WTC11 (cell line): ENCODE results near the gene CEP20. TPM values are rescaled to one million over a fixed set of nuclear protein-coding genes. Genes with fewer than 3 reads are reported as not detected.
A peak's percentile ranks its signal among the peaks of the same experiment; 100 is the strongest.

Experiments
- ATAC-seq: fragments of 200-7000 bp; cut with Tn5 transposase; 2 replicates; pipeline ENCODE4 v1.10.0; 2021; ENCODE audit warnings: mild to moderate bottlenecking, moderate library complexity
- CTCF ChIA-PET: fragments of 300-600 bp; sonication (Branson Sonifier 250); formaldehyde crosslinking; loops from one replicate; lab custom pipeline; 2021; ENCODE audit warnings: antibody characterized with exemption; lab: Charles Lee
- POLR2A ChIA-PET: fragments of 350-600 bp; sonication (Branson Sonifier 250); formaldehyde crosslinking; loops from one replicate; lab custom pipeline; 2021; ENCODE audit warnings: antibody characterized with exemption; lab: Charles Lee
- DNase-seq: peaks from one replicate; pipeline ENCODE4 v3.0.0; 2021; ENCODE audit warnings: low spot score
- H3K27ac Mint-ChIP-seq: 2 replicates; pipeline ENCODE4 v1.8.0; 2021; ENCODE audit warnings: mixed read lengths
- H3K27me3 Mint-ChIP-seq: 2 replicates; pipeline ENCODE4 v1.8.0; 2021; ENCODE audit warnings: low read depth, mild to moderate bottlenecking, moderate library complexity, mixed read lengths
- H3K36me3 Mint-ChIP-seq: 2 replicates; pipeline ENCODE4 v1.8.0; 2021; ENCODE audit warnings: mixed read lengths
- H3K4me1 Mint-ChIP-seq: 2 replicates; pipeline ENCODE4 v1.8.0; 2022; ENCODE audit warnings: mixed read lengths
- H3K4me3 Mint-ChIP-seq: 2 replicates; pipeline ENCODE4 v1.8.0; 2021; ENCODE audit warnings: mild to moderate bottlenecking, moderate library complexity, mixed read lengths
- H3K9me3 Mint-ChIP-seq: 2 replicates; pipeline ENCODE4 v1.8.0; 2021; ENCODE audit warnings: mixed read lengths
- FOXP1 ChIP-seq: sonication (generic); formaldehyde crosslinking; IDR thresholded peaks from 2 replicates; pipeline ENCODE4 v1.8.0; 2022; ENCODE audit warnings: missing genetic modification reagents, mild to moderate bottlenecking, moderate library complexity, borderline replicate concordance
- HMGA2 ChIP-seq: fragments of 250-450 bp; sonication (Bioruptor Pico); IDR thresholded peaks from 2 replicates; pipeline ENCODE4 v1.4.0; 2021; ENCODE audit warnings: mild to moderate bottlenecking, moderate library complexity
- KAT7 ChIP-seq: sonication (generic); formaldehyde crosslinking; IDR thresholded peaks from 2 replicates; pipeline ENCODE4 v1.8.1; 2023; ENCODE audit warnings: missing genetic modification reagents, mild to moderate bottlenecking, borderline replicate concordance
- NFE2L1 ChIP-seq: sonication (generic); formaldehyde crosslinking; IDR thresholded peaks from 2 replicates; pipeline ENCODE4 v1.8.1; 2023; ENCODE audit warnings: missing genetic modification reagents
- PRRX2 ChIP-seq: fragments of 250-450 bp; sonication (Bioruptor Pico); IDR thresholded peaks from 2 replicates; pipeline ENCODE4 v1.8.0; 2021; ENCODE audit warnings: mild to moderate bottlenecking
- RORB ChIP-seq: fragments of 250-450 bp; sonication (Bioruptor Pico); IDR thresholded peaks from 2 replicates; pipeline ENCODE4 v1.9.0; 2021; ENCODE audit warnings: mild to moderate bottlenecking
- SOX15 ChIP-seq: fragments of 250-450 bp; sonication (Bioruptor Pico); IDR thresholded peaks from 2 replicates; pipeline ENCODE4 v1.9.0; 2021; ENCODE audit warnings: mild to moderate bottlenecking
- SP1 ChIP-seq: sonication (generic); formaldehyde crosslinking; conservative IDR thresholded peaks from 2 replicates; pipeline ENCODE4 v1.8.1; 2022; ENCODE audit warnings: missing genetic modification reagents
- ZNF121 ChIP-seq: sonication (generic); formaldehyde crosslinking; IDR thresholded peaks from 2 replicates; pipeline ENCODE4 v1.8.0; 2023; ENCODE audit warnings: missing genetic modification reagents
- ZNF138 ChIP-seq: sonication (generic); formaldehyde crosslinking; conservative IDR thresholded peaks from 2 replicates; pipeline ENCODE4 v1.8.1; 2022; ENCODE audit warnings: mild to moderate bottlenecking, moderate library complexity, missing genetic modification reagents
- ZNF423 ChIP-seq: fragments of 250-450 bp; sonication (Bioruptor Pico); IDR thresholded peaks from 2 replicates; pipeline ENCODE4 v2.1.2; 2022; ENCODE audit warnings: mild to moderate bottlenecking, moderate library complexity
- total RNA-seq: library from RNA; stranded (reverse); gene quantifications from 3 replicates; pipeline ENCODE4 v1.2.3, GENCODE V29; 2021
- TF ChIP-seq, protein P1 (sequence below): sonication (generic); formaldehyde crosslinking; IDR thresholded peaks from 2 replicates; pipeline ENCODE4 v1.8.0; 2022; ENCODE audit warnings: mild to moderate bottlenecking, missing genetic modification reagents
- TF ChIP-seq, protein P2 (sequence below): fragments of 250-450 bp; sonication (Bioruptor Pico); IDR thresholded peaks from 2 replicates; pipeline ENCODE4 v1.9.0; 2021; ENCODE audit warnings: mild to moderate bottlenecking
- TF ChIP-seq, protein P3 (sequence below): sonication (generic); formaldehyde crosslinking; IDR thresholded peaks from 2 replicates; pipeline ENCODE4 v1.8.0; 2022; ENCODE audit warnings: missing genetic modification reagents

Gene CEP20
- total RNA-seq, 1 experiment from 2014 or later, result 39.1 TPM

DNA sequence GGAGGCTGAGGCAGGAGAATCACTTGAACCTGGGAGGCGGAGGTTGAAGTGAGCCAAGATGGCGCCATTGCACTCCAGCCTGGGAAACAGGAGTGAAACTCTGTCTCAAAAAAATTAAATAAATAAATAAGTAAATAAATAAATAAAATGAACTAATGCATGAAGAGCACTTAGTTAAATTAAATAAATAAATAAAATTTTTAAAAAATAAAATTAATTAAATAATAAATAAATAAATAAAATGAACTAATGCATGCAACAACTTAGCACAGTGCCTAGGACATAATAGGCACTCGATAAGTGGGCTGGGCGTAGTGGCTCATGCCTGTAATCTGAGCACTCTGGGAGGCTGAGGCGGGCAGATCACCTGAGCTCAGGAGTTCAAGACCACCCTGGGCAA lies 15.6 kb upstream of the CEP20 start:
- H3K27ac Mint-ChIP-seq, result no peak overlapping the region
- H3K9me3 Mint-ChIP-seq, result peaks cover 18% of the 10 kb centered on the region
- no peaks in the 10 kb centered on the region for H3K36me3 Mint-ChIP-seq
- peak; percentile 97 for TF ChIP-seq HMGA2 (CRISPR knock-in tag)
- no peak for TF ChIP-seq FOXP1 (CRISPR knock-in tag)
- ChIA-PET POLR2A (no interaction called here), CTCF (no interaction called here)
- ATAC-seq, result no peak
- no peak overlapping the region for H3K4me3 Mint-ChIP-seq
- no peak for DNase-seq
- peaks cover 10% of the 10 kb centered on the region for H3K4me1 Mint-ChIP-seq
- peaks cover 2% of the 10 kb centered on the region; the same call in 1 of the 2 replicates for H3K27me3 Mint-ChIP-seq

DNA sequence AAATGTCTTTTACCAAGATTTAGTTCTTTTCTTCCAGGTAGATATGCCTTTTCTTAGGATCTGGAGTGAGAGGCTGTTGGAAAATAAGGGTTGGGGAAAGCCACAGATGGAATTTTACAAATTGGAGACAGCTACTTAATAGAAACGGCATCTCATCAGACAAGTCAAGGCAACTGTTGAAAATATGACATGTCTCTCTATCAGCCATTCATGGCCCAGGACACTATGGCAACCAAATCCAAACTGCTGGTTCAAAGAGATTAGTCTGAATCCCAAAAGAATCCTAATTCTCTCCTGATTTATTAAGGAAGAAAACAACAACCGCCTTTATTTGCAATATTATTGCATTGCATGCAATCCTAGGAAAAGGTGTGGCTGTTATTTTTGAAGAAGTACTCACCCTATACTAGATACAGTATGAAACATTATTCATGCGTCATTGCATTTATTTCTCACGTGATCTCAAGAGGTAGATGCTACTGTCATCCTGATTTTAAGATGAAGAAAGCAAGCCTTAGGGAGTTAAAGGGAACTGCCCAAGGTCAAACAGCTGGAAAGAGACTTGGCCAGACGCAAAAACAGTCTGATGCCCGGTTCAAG lies 12.6 kb upstream of the CEP20 start:
- POLR2A ChIA-PET, result no interaction called here
- ATAC-seq, result no peak
- H3K36me3 Mint-ChIP-seq, result no peaks in the 10 kb centered on the region
- H3K27ac Mint-ChIP-seq, result no peak overlapping the region
- no peak overlapping the region for H3K4me3 Mint-ChIP-seq
- TF ChIP-seq KAT7, result no peak
- TF ChIP-seq NFE2L1 (CRISPR knock-in tag), result no peak
- no peak for TF ChIP-seq RORB (CRISPR knock-in tag)
- TF ChIP-seq, protein P1, sequence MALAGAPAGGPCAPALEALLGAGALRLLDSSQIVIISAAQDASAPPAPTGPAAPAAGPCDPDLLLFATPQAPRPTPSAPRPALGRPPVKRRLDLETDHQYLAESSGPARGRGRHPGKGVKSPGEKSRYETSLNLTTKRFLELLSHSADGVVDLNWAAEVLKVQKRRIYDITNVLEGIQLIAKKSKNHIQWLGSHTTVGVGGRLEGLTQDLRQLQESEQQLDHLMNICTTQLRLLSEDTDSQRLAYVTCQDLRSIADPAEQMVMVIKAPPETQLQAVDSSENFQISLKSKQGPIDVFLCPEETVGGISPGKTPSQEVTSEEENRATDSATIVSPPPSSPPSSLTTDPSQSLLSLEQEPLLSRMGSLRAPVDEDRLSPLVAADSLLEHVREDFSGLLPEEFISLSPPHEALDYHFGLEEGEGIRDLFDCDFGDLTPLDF (CRISPR knock-in tag), result no peak
- TF ChIP-seq, protein P2, sequence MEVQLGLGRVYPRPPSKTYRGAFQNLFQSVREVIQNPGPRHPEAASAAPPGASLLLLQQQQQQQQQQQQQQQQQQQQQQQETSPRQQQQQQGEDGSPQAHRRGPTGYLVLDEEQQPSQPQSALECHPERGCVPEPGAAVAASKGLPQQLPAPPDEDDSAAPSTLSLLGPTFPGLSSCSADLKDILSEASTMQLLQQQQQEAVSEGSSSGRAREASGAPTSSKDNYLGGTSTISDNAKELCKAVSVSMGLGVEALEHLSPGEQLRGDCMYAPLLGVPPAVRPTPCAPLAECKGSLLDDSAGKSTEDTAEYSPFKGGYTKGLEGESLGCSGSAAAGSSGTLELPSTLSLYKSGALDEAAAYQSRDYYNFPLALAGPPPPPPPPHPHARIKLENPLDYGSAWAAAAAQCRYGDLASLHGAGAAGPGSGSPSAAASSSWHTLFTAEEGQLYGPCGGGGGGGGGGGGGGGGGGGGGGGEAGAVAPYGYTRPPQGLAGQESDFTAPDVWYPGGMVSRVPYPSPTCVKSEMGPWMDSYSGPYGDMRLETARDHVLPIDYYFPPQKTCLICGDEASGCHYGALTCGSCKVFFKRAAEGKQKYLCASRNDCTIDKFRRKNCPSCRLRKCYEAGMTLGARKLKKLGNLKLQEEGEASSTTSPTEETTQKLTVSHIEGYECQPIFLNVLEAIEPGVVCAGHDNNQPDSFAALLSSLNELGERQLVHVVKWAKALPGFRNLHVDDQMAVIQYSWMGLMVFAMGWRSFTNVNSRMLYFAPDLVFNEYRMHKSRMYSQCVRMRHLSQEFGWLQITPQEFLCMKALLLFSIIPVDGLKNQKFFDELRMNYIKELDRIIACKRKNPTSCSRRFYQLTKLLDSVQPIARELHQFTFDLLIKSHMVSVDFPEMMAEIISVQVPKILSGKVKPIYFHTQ (CRISPR knock-in tag), result no peak
- no peak for TF ChIP-seq SP1 (CRISPR knock-in tag)
- no peak for TF ChIP-seq ZNF138 (CRISPR knock-in tag)
- TF ChIP-seq ZNF423, result no peak
- TF ChIP-seq FOXP1 (CRISPR knock-in tag), result no peak
- TF ChIP-seq, protein P3, sequence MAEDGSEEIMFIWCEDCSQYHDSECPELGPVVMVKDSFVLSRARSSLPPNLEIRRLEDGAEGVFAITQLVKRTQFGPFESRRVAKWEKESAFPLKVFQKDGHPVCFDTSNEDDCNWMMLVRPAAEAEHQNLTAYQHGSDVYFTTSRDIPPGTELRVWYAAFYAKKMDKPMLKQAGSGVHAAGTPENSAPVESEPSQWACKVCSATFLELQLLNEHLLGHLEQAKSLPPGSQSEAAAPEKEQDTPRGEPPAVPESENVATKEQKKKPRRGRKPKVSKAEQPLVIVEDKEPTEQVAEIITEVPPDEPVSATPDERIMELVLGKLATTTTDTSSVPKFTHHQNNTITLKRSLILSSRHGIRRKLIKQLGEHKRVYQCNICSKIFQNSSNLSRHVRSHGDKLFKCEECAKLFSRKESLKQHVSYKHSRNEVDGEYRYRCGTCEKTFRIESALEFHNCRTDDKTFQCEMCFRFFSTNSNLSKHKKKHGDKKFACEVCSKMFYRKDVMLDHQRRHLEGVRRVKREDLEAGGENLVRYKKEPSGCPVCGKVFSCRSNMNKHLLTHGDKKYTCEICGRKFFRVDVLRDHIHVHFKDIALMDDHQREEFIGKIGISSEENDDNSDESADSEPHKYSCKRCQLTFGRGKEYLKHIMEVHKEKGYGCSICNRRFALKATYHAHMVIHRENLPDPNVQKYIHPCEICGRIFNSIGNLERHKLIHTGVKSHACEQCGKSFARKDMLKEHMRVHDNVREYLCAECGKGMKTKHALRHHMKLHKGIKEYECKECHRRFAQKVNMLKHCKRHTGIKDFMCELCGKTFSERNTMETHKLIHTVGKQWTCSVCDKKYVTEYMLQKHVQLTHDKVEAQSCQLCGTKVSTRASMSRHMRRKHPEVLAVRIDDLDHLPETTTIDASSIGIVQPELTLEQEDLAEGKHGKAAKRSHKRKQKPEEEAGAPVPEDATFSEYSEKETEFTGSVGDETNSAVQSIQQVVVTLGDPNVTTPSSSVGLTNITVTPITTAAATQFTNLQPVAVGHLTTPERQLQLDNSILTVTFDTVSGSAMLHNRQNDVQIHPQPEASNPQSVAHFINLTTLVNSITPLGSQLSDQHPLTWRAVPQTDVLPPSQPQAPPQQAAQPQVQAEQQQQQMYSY (CRISPR knock-in tag), result no peak
- no peak for TF ChIP-seq PRRX2 (CRISPR knock-in tag)
- TF ChIP-seq, all 79 proteins: peak for 0
- CTCF ChIA-PET, result no interaction called here
- Mint-ChIP-seq H3K27me3 (no peaks in the 10 kb centered on the region; the same call in 1 of the 2 replicates), H3K4me1 (peaks cover 15% of the 10 kb centered on the region), H3K9me3 (peaks cover 6% of the 10 kb centered on the region)
- DNase-seq, result no peak

DNA sequence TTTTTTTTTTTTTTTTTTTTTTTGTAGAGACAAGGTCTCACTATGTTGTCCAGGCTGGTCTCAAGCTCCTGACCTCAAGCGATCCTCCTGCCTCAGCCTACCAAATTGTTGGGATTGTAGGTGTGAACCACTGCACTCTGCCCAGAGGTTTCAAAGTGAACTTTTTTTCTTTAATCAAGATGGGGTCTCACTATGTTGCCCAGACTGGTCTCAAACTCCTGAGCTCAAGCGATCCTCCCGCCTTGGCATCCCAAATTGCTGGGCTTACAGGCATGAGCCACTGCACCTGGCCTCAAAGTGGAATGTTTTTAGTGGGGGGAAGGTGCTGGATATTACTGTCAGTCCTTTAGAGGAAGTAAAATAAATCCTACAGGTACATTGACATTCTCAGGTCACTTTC lies 12.0 kb upstream of the CEP20 start:
- ATAC-seq, result no peak
- TF ChIP-seq ZNF121 (CRISPR knock-in tag), result peak; percentile 71; the same call in 1 of the 2 replicates
- TF ChIP-seq SOX15 (CRISPR knock-in tag), result no peak
- TF ChIP-seq, all 79 proteins: peak for 1
- ChIA-PET CTCF (no interaction called here), POLR2A (no interaction called here)
- H3K4me3 Mint-ChIP-seq, result no peak overlapping the region
- H3K27ac Mint-ChIP-seq, result no peak overlapping the region
- peaks cover 15% of the 10 kb centered on the region for H3K4me1 Mint-ChIP-seq
- no peak for DNase-seq
- no peaks in the 10 kb centered on the region; the same call in 1 of the 2 replicates for H3K27me3 Mint-ChIP-seq
- peaks cover 4% of the 10 kb centered on the region for H3K9me3 Mint-ChIP-seq
- H3K36me3 Mint-ChIP-seq, result no peaks in the 10 kb centered on the region
